G401 (cell line): ENCODE measurements around the gene PIK3R4. TPM values are rescaled to one million over a fixed set of nuclear protein-coding genes. Genes with fewer than 3 reads are reported as not detected.

Experiments used
- DNase-seq: peaks from one replicate; pipeline ENCODE4 v3.0.0-alpha.2; 2015; ENCODE audit warnings: low spot score
- in situ Hi-C: cut with HindIII; loops from 2 replicates; pipeline ENCODE4 v1.10.0; 2016; ENCODE audit warnings: low sequenced_read_pairs, mixed read lengths
- total RNA-seq: library from RNA; depleted of rRNA; stranded (reverse); fragments of >200 nt; shearing (Covaris generic); gene quantifications from 2 replicates; pipeline ENCODE4 v1.2.3, GENCODE V29; 2014; rRNA removed

The PIK3R4 gene
- total RNA-seq, 1 experiment from 2014 or later = 30.3 TPM

GRCh38 chr3:130656627-130657026, 90.0 kb downstream of the PIK3R4 start:
- in situ Hi-C loops = no loop called here
- DNase-seq = no peak

GRCh38 chr3:130654921-130655320, 91.7 kb downstream of the PIK3R4 start:
- DNase-seq = no peak

GRCh38 chr3:130654091-130654490, 92.5 kb downstream of the PIK3R4 start:
- in situ Hi-C loops = no loop called here
- DNase-seq = no peak

More at GRCh38 chr3:130654921-130655320, 91.7 kb downstream of the PIK3R4 start:
- in situ Hi-C loops = no loop called here

- in situ Hi-C loops = no loop called here
- no peak for DNase-seq
These were observed 97.5 kb downstream of the PIK3R4 start for GRCh38 chr3:130649061-130649654.

GRCh38 chr3:130648293-130648692, 98.3 kb downstream of the PIK3R4 start:
- in situ Hi-C loops = no loop called here
- DNase-seq = no peak

GRCh38 chr3:130645261-130645660, 101.4 kb downstream of the PIK3R4 start:
- in situ Hi-C loops = no loop called here

GRCh38 chr3:130644628-130645253, 101.9 kb downstream of the PIK3R4 start:
- in situ Hi-C loops = no loop called here
- no peak for DNase-seq

More at GRCh38 chr3:130645261-130645660, 101.4 kb downstream of the PIK3R4 start:
- no peak for DNase-seq

- no peak for DNase-seq
- in situ Hi-C loops = no loop called here
These were observed 106.6 kb downstream of the PIK3R4 start for GRCh38 chr3:130640027-130640426.

GRCh38 chr3:130636480-130637234, 110.0 kb downstream of the PIK3R4 start:
- no peak for DNase-seq
- in situ Hi-C loops = no loop called here

- in situ Hi-C loops = no loop called here
- DNase-seq = no peak
These were observed 110.7 kb downstream of the PIK3R4 start for GRCh38 chr3:130635978-130636377.

- in situ Hi-C loops = no loop called here
These were observed 111.3 kb downstream of the PIK3R4 start for GRCh38 chr3:130635285-130635684.

More at GRCh38 chr3:130635285-130635684, 111.3 kb downstream of the PIK3R4 start:
- DNase-seq = no peak

Other genes starting within 250 kb of the PIK3R4 start
- gene COL6A6, start 229.7 kb downstream of the PIK3R4 start, total RNA-seq = not detected in 2 replicates
- gene ATP2C1, start 147.3 kb upstream of the PIK3R4 start, total RNA-seq = 16.5 and 34.6 TPM in 2 replicates